ENCODE measurements around the gene ZNF814.
"Not testable (repeated sequence)": the region's sequence is repeated elsewhere in the genome, so short reads cannot be mapped to it uniquely, and the experiment has no call there.

ZNF814 gene

GRCh38 chr19:57888560-57889231 lies at the start of gene ZNF814:
Gene ZNF814 (minus strand): TSS chr19:57889037. CDS start chr19:57888802, 235 bp downstream.
- H3K4me3 ChIP-seq (ENCODE audit: low read depth, low read length) = peak within 1 kb of the TSS; percentile 86
- in situ Hi-C loops (cut with HindIII; ENCODE audit: low sequenced_read_pairs) = no loop called here
- TF ChIP-seq CTCF (IDR thresholded peaks at IDR 0.05; ENCODE audit: low read depth, low read length, missing control alignments) = no peak
- DNase-seq (ENCODE audit: low read depth) = peak; percentile 61

DNA sequence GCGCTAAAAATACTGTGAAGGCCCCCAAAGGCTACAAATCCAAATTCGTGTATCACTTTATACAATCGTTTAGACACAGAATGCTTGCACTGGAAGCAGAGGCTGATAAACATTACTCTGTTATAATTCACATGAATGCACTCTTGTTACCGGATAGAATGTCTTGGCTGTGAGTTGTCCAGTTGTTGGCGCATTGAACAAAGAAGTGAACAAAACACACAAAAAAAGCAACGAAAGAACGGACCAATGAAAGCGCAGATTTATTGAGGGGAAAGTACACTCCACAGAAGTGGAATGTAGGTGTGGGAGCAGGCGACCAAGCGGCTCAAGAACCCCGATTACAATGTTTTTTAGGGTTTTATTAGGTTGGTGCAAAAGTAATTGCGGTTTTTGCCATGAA lies 46.9 kb upstream of the ZNF814 start:
- H3K4me3 ChIP-seq (ENCODE audit: low read depth, low read length) = no peak overlapping the region
- no peak for DNase-seq (ENCODE audit: low read depth)
- TF ChIP-seq CTCF (IDR thresholded peaks at IDR 0.05; ENCODE audit: low read depth, low read length, missing control alignments) = no peak
- in situ Hi-C loops (cut with HindIII; ENCODE audit: low sequenced_read_pairs) = no loop called here

GRCh38 chr19:57934820-57935665 lies 46.2 kb upstream of the ZNF814 start, which contains the start of gene ZNF418:
Gene ZNF418 (minus strand): TSS chr19:57935402. CDS start chr19:57933822, 1,580 bp downstream.
- in situ Hi-C loops (cut with HindIII; ENCODE audit: low sequenced_read_pairs) = no loop called here
- H3K4me3 ChIP-seq (ENCODE audit: low read depth, low read length) = peak within 1 kb of the TSS; percentile 86
- TF ChIP-seq CTCF (IDR thresholded peaks at IDR 0.05; ENCODE audit: low read depth, low read length, missing control alignments) = no peak
- peak; percentile 71 for DNase-seq (ENCODE audit: low read depth)

- DNase-seq (ENCODE audit: low read depth) = no peak
- no peak for TF ChIP-seq CTCF (IDR thresholded peaks at IDR 0.05; ENCODE audit: low read depth, low read length, missing control alignments)
- in situ Hi-C loops (cut with HindIII; ENCODE audit: low sequenced_read_pairs) = no loop called here
- H3K4me3 ChIP-seq (ENCODE audit: low read depth, low read length) = no peak overlapping the region
These were observed 38.8 kb upstream of the ZNF814 start for GRCh38 chr19:57927587-57927986.

DNA sequence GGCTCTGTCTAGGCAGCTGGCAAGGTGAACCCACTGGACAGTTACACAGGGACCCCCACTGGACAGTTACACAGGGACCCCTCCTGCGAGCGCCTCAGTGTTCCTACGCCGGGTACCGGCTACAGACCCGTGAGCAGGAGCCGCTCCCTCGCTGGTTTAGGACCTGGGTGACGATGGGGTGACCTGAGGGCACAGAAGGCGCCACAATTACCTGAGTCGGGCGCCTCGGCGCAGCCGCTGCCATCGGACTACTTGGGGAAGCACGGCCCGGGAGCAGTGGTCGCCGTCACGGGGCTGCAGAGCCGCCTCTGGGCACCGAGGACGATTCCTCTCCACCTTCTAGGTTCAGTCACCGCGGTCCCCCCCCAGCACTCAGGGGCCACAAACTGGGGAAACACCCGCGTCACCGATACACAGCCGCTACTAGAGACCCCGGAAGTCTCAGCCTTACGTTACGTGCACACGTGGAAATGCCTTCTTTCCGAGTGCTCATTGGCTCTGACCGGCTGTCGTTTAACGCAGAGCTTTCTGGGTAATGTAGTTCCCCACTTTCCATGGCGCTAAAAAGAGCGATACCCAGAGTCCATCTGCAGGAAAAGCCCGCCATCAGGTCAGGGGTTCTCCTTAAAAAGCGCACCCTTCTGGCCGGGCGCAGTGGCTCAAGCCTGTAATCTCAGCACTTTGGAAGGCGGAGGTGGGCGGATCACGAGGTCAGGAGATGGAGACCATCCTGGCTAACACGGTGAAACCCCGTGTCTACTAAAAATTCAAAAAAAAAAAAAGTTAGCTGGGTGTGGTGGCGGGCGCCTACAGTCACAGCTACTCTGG lies 27.5 kb upstream of the ZNF814 start, which contains the start of gene ZNF417:
TSS of gene ZNF417 (minus strand) at position 425 of the 828 bp plus-strand sequence. CDS start at position 244, 181 bp downstream.
- peak; percentile 90 for DNase-seq (ENCODE audit: low read depth)
- TF ChIP-seq CTCF (IDR thresholded peaks at IDR 0.05; ENCODE audit: low read depth, low read length, missing control alignments) = peak; percentile 34

GRCh38 chr19:57914531-57914930 lies 25.7 kb upstream of the ZNF814 start:
- DNase-seq (ENCODE audit: low read depth) = no peak
- no peak for TF ChIP-seq CTCF (IDR thresholded peaks at IDR 0.05; ENCODE audit: low read depth, low read length, missing control alignments)
- H3K4me3 ChIP-seq (ENCODE audit: low read depth, low read length) = no peak overlapping the region
- in situ Hi-C loops (cut with HindIII; ENCODE audit: low sequenced_read_pairs) = no loop called here

More for the DNA sequence above, 27.5 kb upstream of the ZNF814 start, which contains the start of gene ZNF417:
- peak within 1 kb of the TSS; percentile 80 for H3K4me3 ChIP-seq (ENCODE audit: low read depth, low read length)
- in situ Hi-C loops (cut with HindIII; ENCODE audit: low sequenced_read_pairs) = not testable (repeated sequence)

All from astrocyte of the cerebellum (primary cell).